ENCODE results near the gene NADK. TPM values are rescaled to one million over a fixed set of nuclear protein-coding genes. Genes with fewer than 3 reads are reported as not detected.

Gene NADK
- total and polyA plus RNA-seq, 2 experiments from 2014 or later: 43.0 to 43.1 TPM

GRCh38 chr1:1819762-1820161, 41.5 kb upstream of the NADK start:
- in situ Hi-C loops (cut with MboI): no loop called here
- no peak overlapping the region for H3K4me2 ChIP-seq (ENCODE audit: unreplicated experiment)
- no peak overlapping the region for H3K4me3 ChIP-seq
- H4K20me1 ChIP-seq (ENCODE audit: insufficient read depth): no peaks in the 10 kb centered on the region; the same call in 1 of the 2 replicates
- H3F3A ChIP-seq (ENCODE audit: insufficient read depth): peaks cover 26% of the 10 kb centered on the region
- no peak for DNase-seq
- H3K79me2 ChIP-seq (ENCODE audit: insufficient read depth): peaks cover 100% of the 10 kb centered on the region
- no peaks in the 10 kb centered on the region for H3K9me2 ChIP-seq (ENCODE audit: insufficient read depth)
- no peaks in the 10 kb centered on the region for H3K9me3 ChIP-seq (ENCODE audit: low read depth)
- TF ChIP-seq EZH2phosphoT487 (IDR thresholded peaks at IDR 0.05; ENCODE audit: insufficient read depth, low read depth) (no peak), EZH2 (IDR thresholded peaks at IDR 0.05; ENCODE audit: insufficient read depth, poor library complexity, severe bottlenecking) (no peak)
- 95 to 99% methylated on average over 6 of the region's 6 CpGs for WGBS, 2 experiments (ENCODE audit: low coverage in 1 of 2, low lambda C conversion rate in 2 of 2, missing lambda C conversion rate in 2 of 2)
- H2AFZ ChIP-seq: no peak overlapping the region
- no peaks in the 10 kb centered on the region for H3K4me1 ChIP-seq (ENCODE audit: insufficient read depth)
- H3K36me3 ChIP-seq (ENCODE audit: low read depth): peaks cover 60% of the 10 kb centered on the region
- H3K27ac ChIP-seq: no peak overlapping the region
- H3K9ac ChIP-seq: no peak overlapping the region
- H3K27me3 ChIP-seq (replicated peaks; ENCODE audit: insufficient read depth): no peaks in the 10 kb centered on the region

DNA sequence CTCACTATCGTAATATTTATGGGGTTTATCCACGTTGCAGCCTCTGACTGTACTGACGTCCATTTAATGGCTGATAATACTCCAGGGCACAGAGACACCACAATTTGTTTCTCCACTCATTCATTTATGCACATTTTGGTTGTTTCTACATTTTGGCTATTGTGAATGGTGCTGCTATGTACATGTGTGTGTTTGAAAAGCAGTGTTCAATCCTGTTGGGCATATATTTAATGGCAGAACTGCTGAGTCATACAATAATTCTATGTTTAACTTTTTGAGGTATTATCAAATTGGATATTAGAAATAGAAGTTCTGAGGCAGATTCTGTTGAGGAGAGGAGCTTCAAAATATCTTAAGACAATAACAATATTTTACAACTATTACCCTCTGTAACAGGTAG, 39.0 kb upstream of the NADK start:
- Histone ChIP-seq H3K9me3 (ENCODE audit: low read depth) (no peaks in the 10 kb centered on the region), H4K20me1 (ENCODE audit: insufficient read depth) (no peaks in the 10 kb centered on the region; the same call in 1 of the 2 replicates), H3F3A (ENCODE audit: insufficient read depth) (peaks cover 12% of the 10 kb centered on the region), H3K4me3 (no peak overlapping the region), H3K9ac (no peak overlapping the region), H3K27me3 (replicated peaks; ENCODE audit: insufficient read depth) (no peaks in the 10 kb centered on the region), H3K27ac (no peak overlapping the region), H3K9me2 (ENCODE audit: insufficient read depth) (no peaks in the 10 kb centered on the region), H3K36me3 (ENCODE audit: low read depth) (peaks cover 52% of the 10 kb centered on the region), H2AFZ (no peak overlapping the region), H3K4me2 (ENCODE audit: unreplicated experiment) (no peak overlapping the region), H3K4me1 (ENCODE audit: insufficient read depth) (no peaks in the 10 kb centered on the region), H3K79me2 (ENCODE audit: insufficient read depth) (peaks cover 100% of the 10 kb centered on the region)
- no peak for DNase-seq
- in situ Hi-C loops (cut with MboI): no loop called here
- WGBS, 2 experiments (ENCODE audit: low coverage in 1 of 2, low lambda C conversion rate in 2 of 2, missing lambda C conversion rate in 2 of 2): 78 to 79% methylated on average over 3 of the region's 3 CpGs
- TF ChIP-seq EZH2 (IDR thresholded peaks at IDR 0.05; ENCODE audit: insufficient read depth, poor library complexity, severe bottlenecking) (no peak), EZH2phosphoT487 (IDR thresholded peaks at IDR 0.05; ENCODE audit: insufficient read depth, low read depth) (no peak)

GRCh38 chr1:1815606-1816281, 37.5 kb upstream of the NADK start:
- H3K4me1 ChIP-seq (ENCODE audit: insufficient read depth): no peaks in the 10 kb centered on the region
- H3F3A ChIP-seq (ENCODE audit: insufficient read depth): peaks cover 5% of the 10 kb centered on the region; the same call in 1 of the 2 replicates
- no peak for DNase-seq
- H3K9me3 ChIP-seq (ENCODE audit: low read depth): no peaks in the 10 kb centered on the region
- 97% methylated on average over 14 of the region's 14 CpGs for WGBS, 2 experiments (ENCODE audit: low coverage in 1 of 2, low lambda C conversion rate in 2 of 2, missing lambda C conversion rate in 2 of 2)
- no peak overlapping the region for H3K9ac ChIP-seq
- in situ Hi-C loops (cut with MboI): no loop called here
- H3K4me3 ChIP-seq: no peak overlapping the region
- no peaks in the 10 kb centered on the region; the same call in 1 of the 2 replicates for H4K20me1 ChIP-seq (ENCODE audit: insufficient read depth)
- H3K27me3 ChIP-seq (replicated peaks; ENCODE audit: insufficient read depth): no peaks in the 10 kb centered on the region
- TF ChIP-seq EZH2 (IDR thresholded peaks at IDR 0.05; ENCODE audit: insufficient read depth, poor library complexity, severe bottlenecking): no peak
- H3K27ac ChIP-seq: no peak overlapping the region
- no peak overlapping the region for H2AFZ ChIP-seq
- peaks cover 100% of the 10 kb centered on the region for H3K79me2 ChIP-seq (ENCODE audit: insufficient read depth)
- H3K9me2 ChIP-seq (ENCODE audit: insufficient read depth): no peaks in the 10 kb centered on the region
- peaks cover 47% of the 10 kb centered on the region for H3K36me3 ChIP-seq (ENCODE audit: low read depth)
- no peak overlapping the region for H3K4me2 ChIP-seq (ENCODE audit: unreplicated experiment)

DNA sequence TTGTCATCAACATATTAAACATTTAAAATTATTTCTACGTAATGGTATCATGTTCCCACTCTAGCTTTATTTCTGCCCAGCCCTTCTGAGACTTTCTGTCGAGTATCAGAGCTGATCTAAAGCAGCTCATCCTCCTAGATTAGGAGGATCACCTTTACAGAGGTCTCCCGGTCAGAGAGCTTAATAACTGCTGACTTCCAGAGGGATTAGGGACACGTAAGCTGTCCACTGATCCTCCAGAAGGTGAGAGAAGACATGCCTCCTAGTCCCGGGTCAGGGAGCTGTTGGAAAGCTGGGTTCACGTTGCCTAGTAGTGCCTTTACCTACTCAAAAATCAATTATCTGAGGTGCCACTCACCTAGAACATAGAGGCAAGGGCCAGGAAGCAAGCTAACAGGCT, 31.2 kb upstream of the NADK start:
- Histone ChIP-seq H3K9me3 (ENCODE audit: low read depth) (no peaks in the 10 kb centered on the region), H3F3A (ENCODE audit: insufficient read depth) (peaks cover 36% of the 10 kb centered on the region), H3K79me2 (ENCODE audit: insufficient read depth) (peaks cover 100% of the 10 kb centered on the region), H3K4me3 (no peak overlapping the region), H2AFZ (no peak overlapping the region), H3K4me2 (ENCODE audit: unreplicated experiment) (no peak overlapping the region), H3K4me1 (ENCODE audit: insufficient read depth) (peaks cover 8% of the 10 kb centered on the region), H3K27me3 (replicated peaks; ENCODE audit: insufficient read depth) (no peaks in the 10 kb centered on the region), H3K9me2 (ENCODE audit: insufficient read depth) (no peaks in the 10 kb centered on the region), H4K20me1 (ENCODE audit: insufficient read depth) (no peaks in the 10 kb centered on the region), H3K9ac (no peak overlapping the region), H3K27ac (no peak overlapping the region), H3K36me3 (ENCODE audit: low read depth) (peaks cover 31% of the 10 kb centered on the region)
- 81 to 85% methylated on average over 6 of the region's 6 CpGs for WGBS, 2 experiments (ENCODE audit: low coverage in 1 of 2, low lambda C conversion rate in 2 of 2, missing lambda C conversion rate in 2 of 2)
- TF ChIP-seq EZH2 (IDR thresholded peaks at IDR 0.05; ENCODE audit: insufficient read depth, poor library complexity, severe bottlenecking) (no peak), EZH2phosphoT487 (IDR thresholded peaks at IDR 0.05; ENCODE audit: insufficient read depth, low read depth) (no peak)
- DNase-seq: no peak
- in situ Hi-C loops (cut with MboI): loop anchor here (10.0 kb wide), 1 partner anchor 95 kb away; no protein-coding TSS in a partner anchor
